Gastroesophageal sphincter (tissue), 4 donors: ENCODE measurements around the gene MAP3K14. TPM values are rescaled to one million over a fixed set of nuclear protein-coding genes. Genes with fewer than 3 reads are reported as not detected.

Experiments used
- ATAC-seq: fragments of 150-250 bp; one replicate; pipeline ENCODE4 v1.9.1; 2016; ENCODE audit warnings: mild to moderate bottlenecking, moderate library complexity
- H3K27ac ChIP-seq, 4 donors: fragments of 200-600 bp; sonication (generic) in 3 of 4; 1 replicate in 3 of 4; 2 replicates in 1 of 4; pipeline ENCODE4 v1.5.1; 2016 to 2019
- H3K27me3 ChIP-seq: fragments of 200-600 bp; sonication (generic); one replicate; pipeline ENCODE4 v1.5.1; 2019
- H3K36me3 ChIP-seq, 2 donors: fragments of 200-600 bp; sonication (generic); one replicate each; pipeline ENCODE4 v1.5.1; 2019; ENCODE audit warnings: control low read depth in 1 of 2
- H3K4me1 ChIP-seq, 3 donors: fragments of 200-600 bp; sonication (generic); 1 replicate in 2 of 3; 2 replicates in 1 of 3; pipeline ENCODE4 v1.5.1; 2016 to 2019; ENCODE audit warnings: control low read depth in 2 of 3
- H3K4me3 ChIP-seq, 2 donors: fragments of 200-600 bp; sonication (generic); one replicate each; pipeline ENCODE4 v1.5.1; 2019; ENCODE audit warnings: mild to moderate bottlenecking in 1 of 2, moderate library complexity in 1 of 2
- H3K9me3 ChIP-seq, 3 donors: fragments of 200-600 bp; sonication (generic); one replicate each; pipeline ENCODE4 v1.5.1; 2017 to 2019; ENCODE audit warnings: control low read depth in 2 of 3
- CTCF ChIP-seq, 4 experiments: fragments of 200-600 bp in 2 of 4; fragments of 450-650 bp in 2 of 4; sonication (generic) in 1 of 4; IDR thresholded peaks; one replicate each; pipeline ENCODE4 v1.5.1; 2017 to 2019; ENCODE audit warnings: antibody characterized with exemption in 4 of 4, mild to moderate bottlenecking in 2 of 4, moderate library complexity in 2 of 4
- EP300 ChIP-seq: sonication (generic); formaldehyde crosslinking; IDR thresholded peaks from one replicate; pipeline ENCODE4 v1.6.1; 2017; ENCODE audit warnings: antibody characterized with exemption, mild to moderate bottlenecking
- POLR2A ChIP-seq, 2 donors: fragments of 450-650 bp; IDR thresholded peaks; one replicate each; pipeline ENCODE4 v1.6.1; 2017; ENCODE audit warnings: antibody characterized with exemption in 2 of 2, mild to moderate bottlenecking in 2 of 2, moderate library complexity in 1 of 2
- POLR2AphosphoS5 ChIP-seq: sonication (generic); formaldehyde crosslinking; IDR thresholded peaks from one replicate; pipeline ENCODE4 v1.6.1; 2017; ENCODE audit warnings: antibody characterized with exemption
- WGBS, 2 donors: methylation state at CpG; one replicate each; pipeline ENCODE4 v1.1.5; 2018; ENCODE audit warnings: low coverage in 1 of 2; 5-methylcytosine and 5-hydroxymethylcytosine counted together
- total RNA-seq, 4 donors: library from RNA; depleted of rRNA; stranded (reverse); fragments of >200 nt; gene quantifications; one replicate each; pipeline ENCODE4 v1.1.0, GENCODE V29; 2016

The MAP3K14 gene
- total RNA-seq, 4 donors from 2014 or later: 8.5 to 17.5 (median 13.5) TPM

- no peaks in the 10 kb centered on the region for H3K9me3 ChIP-seq
- H3K27me3 ChIP-seq: peaks cover 43% of the 10 kb centered on the region
- no peak for ATAC-seq
- H3K36me3 ChIP-seq: no peaks in the 10 kb centered on the region
- H3K27ac ChIP-seq: peak overlapping the region in 3 of 4 donors; percentile 73 to 83 (median 78)
- H3K4me3 ChIP-seq: peak overlapping the region; percentile 39 to 69
- peaks cover 0 to 47% (median 7%) of the 10 kb centered on the region in 3 donors for H3K4me1 ChIP-seq
- TF ChIP-seq POLR2A (IDR thresholded peaks at IDR 0.05) (no peak), POLR2AphosphoS5 (no peak), CTCF (IDR thresholded peaks at IDR 0.05) (no peak), EP300 (no peak)
- WGBS, 2 donors: 19 to 25% methylated on average over 2 to 3 of the region's 33 CpGs
Measured at GRCh38 chr17:45222289-45222995, 94.4 kb downstream of the MAP3K14 start.

- Histone ChIP-seq H3K27ac (peak overlapping the region in 3 of 4 donors; percentile 73 to 83 (median 78)), H3K4me3 (peak overlapping the region; percentile 39 to 69), H3K9me3 (no peaks in the 10 kb centered on the region), H3K4me1 (peaks cover 0 to 42% (median 6%) of the 10 kb centered on the region in 3 donors), H3K27me3 (peaks cover 43% of the 10 kb centered on the region), H3K36me3 (no peaks in the 10 kb centered on the region)
- no peak for TF ChIP-seq CTCF (IDR thresholded peaks at IDR 0.05)
- TF ChIP-seq POLR2AphosphoS5: no peak
- TF ChIP-seq EP300: no peak
- no peak for TF ChIP-seq POLR2A (IDR thresholded peaks at IDR 0.05)
- no CpG with 5 or more reads among the region's 38 CpGs for WGBS, 2 donors
- ATAC-seq: no peak
Measured at GRCh38 chr17:45222014-45222288, 94.9 kb downstream of the MAP3K14 start.

- 0% methylated on average over 1 of the region's 98 CpGs; no CpG with 5 or more reads in 1 of the 2 donors for WGBS, 2 donors
- Histone ChIP-seq H3K4me3 (peak within 1 kb of the TSS; percentile 39 to 69), H3K36me3 (no peaks in the 10 kb centered on the region), H3K9me3 (no peaks in the 10 kb centered on the region), H3K27ac (peak within 1 kb of the TSS in 3 of 4 donors; percentile 73 to 83 (median 78)), H3K27me3 (peaks cover 43% of the 10 kb centered on the region), H3K4me1 (peaks cover 0 to 39% (median 6%) of the 10 kb centered on the region in 3 donors)
- peak; percentile 29 for ATAC-seq
- peak; percentile 5 to 25 for TF ChIP-seq POLR2A (IDR thresholded peaks at IDR 0.05)
- no peak for TF ChIP-seq CTCF (IDR thresholded peaks at IDR 0.05)
Measured at GRCh38 chr17:45221081-45222013, 95.5 kb downstream of the MAP3K14 start, which contains the start of gene FMNL1. Gene FMNL1, plus strand, starts transcription at chr17:45221885. Its CDS starts 240 bp downstream, at chr17:45222125.

- H3K27ac ChIP-seq: no peak overlapping the region
- TF ChIP-seq POLR2AphosphoS5 (no peak), POLR2A (IDR thresholded peaks at IDR 0.05) (no peak), CTCF (IDR thresholded peaks at IDR 0.05) (no peak), EP300 (no peak)
- peaks cover 42% of the 10 kb centered on the region for H3K27me3 ChIP-seq
- WGBS, 2 donors: 90% methylated on average over 2 of the region's 3 CpGs; no CpG with 5 or more reads in 1 of the 2 donors
- H3K4me3 ChIP-seq: no peak overlapping the region
- no peaks in the 10 kb centered on the region for H3K36me3 ChIP-seq
- ATAC-seq: no peak
- peaks cover 0 to 39% (median 6%) of the 10 kb centered on the region in 3 donors for H3K4me1 ChIP-seq
- no peaks in the 10 kb centered on the region for H3K9me3 ChIP-seq
Measured at GRCh38 chr17:45220079-45220478, 96.7 kb downstream of the MAP3K14 start.
